HepG2 (cell line): ENCODE data around the gene BTBD7. TPM values are rescaled to one million over a fixed set of nuclear protein-coding genes. Genes with fewer than 3 reads are reported as not detected.

Experiments
- ARID5B ChIP-seq: IDR thresholded peaks from 2 replicates; pipeline ENCODE4 v1.4.0; 2020; ENCODE audit warnings: mild to moderate bottlenecking, missing genetic modification reagents
- ATF6 ChIP-seq: sonication (generic); formaldehyde crosslinking; conservative IDR thresholded peaks from 2 replicates; pipeline ENCODE4 v1.4.0; 2020; ENCODE audit warnings: missing genetic modification reagents
- CREB3 ChIP-seq: sonication (generic); formaldehyde crosslinking; IDR thresholded peaks from 2 replicates; pipeline ENCODE4 v1.5.0; 2020; ENCODE audit warnings: missing genetic modification reagents
- CTCF ChIP-seq: sonication (generic); formaldehyde crosslinking; IDR thresholded peaks from 2 replicates; pipeline ENCODE4 v1.5.0; 2020; ENCODE audit warnings: mild to moderate bottlenecking, missing genetic modification reagents, moderate library complexity
- ETS1 ChIP-seq: sonication (generic); formaldehyde crosslinking; IDR thresholded peaks from 2 replicates; pipeline ENCODE4 v1.4.0; 2020; ENCODE audit warnings: missing genetic modification reagents
- PAF1 ChIP-seq: IDR thresholded peaks from 2 replicates; pipeline ENCODE4 v1.6.1; 2016; ENCODE audit warnings: missing genetic modification reagents, missing compliant biosample characterization
- RARA ChIP-seq: IDR thresholded peaks from 2 replicates; pipeline ENCODE4 v1.6.1; 2016; ENCODE audit warnings: missing genetic modification reagents, missing compliant biosample characterization
- RXRB ChIP-seq: IDR thresholded peaks from 2 replicates; pipeline ENCODE4 v1.6.1; 2016; ENCODE audit warnings: borderline replicate concordance, missing genetic modification reagents, missing compliant biosample characterization
- ZBTB43 ChIP-seq: sonication (generic); formaldehyde crosslinking; conservative IDR thresholded peaks from 2 replicates; pipeline ENCODE4 v1.4.0; 2020; ENCODE audit warnings: missing genetic modification reagents
- ZFP1 ChIP-seq: IDR thresholded peaks from 2 replicates; pipeline ENCODE4 v1.6.1; 2016
- ZNF513 ChIP-seq: sonication (generic); formaldehyde crosslinking; conservative IDR thresholded peaks from 2 replicates; pipeline ENCODE4 v1.5.0; 2020; ENCODE audit warnings: missing genetic modification reagents
- ZNF569 ChIP-seq: sonication (generic); formaldehyde crosslinking; IDR thresholded peaks from 2 replicates; pipeline ENCODE4 v1.5.0; 2020; ENCODE audit warnings: mild to moderate bottlenecking, missing genetic modification reagents, moderate library complexity, borderline replicate concordance
- ZNF766 ChIP-seq: sonication (generic); formaldehyde crosslinking; IDR thresholded peaks from 2 replicates; pipeline ENCODE4 v1.5.0; 2020; ENCODE audit warnings: missing genetic modification reagents, borderline replicate concordance
- ZNF782 ChIP-seq: sonication (generic); formaldehyde crosslinking; IDR thresholded peaks from 2 replicates; pipeline ENCODE4 v1.4.0; 2020; ENCODE audit warnings: missing genetic modification reagents, mild to moderate bottlenecking, borderline replicate concordance
- polyA plus RNA-seq, 8 experiments: library from polyadenylated mRNA; depleted of rRNA in 3 of 8; stranded (reverse) in 7 of 8; unstranded in 1 of 8; fragments of >200 nt; fragmentation: Illumina TruSeq in 4 of 8; extraction: Trizol in 4 of 8; gene quantifications; 2 replicates each; pipeline versions ENCODE4 v1.2.1 to v1.2.3, GENCODE V29; 2011 to 2016; ENCODE audit warnings: low read depth in 4 of 8, missing spikeins in 1 of 8, mixed read lengths in 1 of 8; ENCODE audit not compliant: insufficient read depth in 1 of 8
- total RNA-seq, 5 experiments: library from RNA; depleted of rRNA; stranded (reverse); fragments of >200 nt; fragmentation: Illumina TruSeq; extraction: Trizol; gene quantifications; 2 replicates each; pipeline ENCODE4 v1.2.3, GENCODE V29; 2016; ENCODE audit warnings: low read depth in 1 of 5

The BTBD7 gene
- total and polyA plus RNA-seq, 2 of the 13 experiments (the other 11 are each of a cell fraction or from before 2014, with no cell fraction given), result 11.6 to 15.2 TPM

- peak; percentile 40 for TF ChIP-seq ARID5B (CRISPR knock-in tag)
- TF ChIP-seq ZNF782, result 0 out of 2 replicates have a peak, but pooled peaks have one; percentile 23
- peak; percentile 76; the same call in 1 of the 2 replicates for TF ChIP-seq ZBTB43
- peak; percentile 9; the same call in 1 of the 2 replicates for TF ChIP-seq CTCF
- no peak for TF ChIP-seq RARA (CRISPR knock-in tag)
- TF ChIP-seq ZFP1, result no peak
- no peak for TF ChIP-seq PAF1 (CRISPR knock-in tag)
- TF ChIP-seq RXRB (CRISPR knock-in tag), result 0 out of 2 replicates have a peak, but pooled peaks have one; percentile 51
- TF ChIP-seq ATF6 (CRISPR knock-in tag), result peak; percentile 80; the same call in 1 of the 2 replicates
- TF ChIP-seq ZNF766, result peak; percentile 87
- 0 out of 2 replicates have a peak, but pooled peaks have one; percentile 69 for TF ChIP-seq ETS1
- TF ChIP-seq ZNF513 (CRISPR knock-in tag), result no peak
- no peak for TF ChIP-seq ZNF569
- peak; percentile 91 for TF ChIP-seq CREB3
These were observed at the start of gene BTBD7 (continued) for GRCh38 chr14:93332853-93333630.
